ENCODE data around the gene SCRN2.

Gene SCRN2

DNA sequence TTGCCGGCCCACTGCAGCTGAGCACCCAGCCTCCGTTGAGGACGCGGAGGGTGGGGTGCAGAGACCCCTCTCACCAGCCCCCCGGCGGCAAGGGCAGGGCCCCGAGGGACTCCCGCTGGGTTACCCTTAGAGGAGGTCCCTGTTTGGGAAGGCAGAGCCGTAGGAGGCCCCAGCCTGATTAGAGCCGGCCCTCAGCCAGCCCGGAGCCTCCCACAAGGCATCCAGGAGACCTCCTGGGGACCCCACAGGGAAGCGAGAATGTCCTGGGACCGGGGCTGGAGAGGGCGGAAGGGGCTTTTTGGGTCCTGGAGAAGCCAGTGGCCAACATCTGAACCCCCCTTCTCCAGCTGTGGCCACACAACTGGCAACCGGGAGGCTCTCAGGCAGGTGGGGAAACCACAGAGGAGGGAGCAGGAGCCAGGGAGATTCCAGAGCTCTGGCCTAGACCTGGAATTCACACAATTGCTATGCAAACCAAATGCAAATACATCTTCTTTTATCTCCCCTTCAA, 31.6 kb upstream of the SCRN2 start:
- TF ChIP-seq GLIS3 (CRISPR knock-in tag; IDR thresholded peaks at IDR 0.05) (no peak), ZNF8 (CRISPR knock-in tag; IDR thresholded peaks at IDR 0.05) (no peak), ESRRG (CRISPR knock-in tag; IDR thresholded peaks at IDR 0.05) (no peak), PPARA (CRISPR knock-in tag; IDR thresholded peaks at IDR 0.05; ENCODE audit: borderline replicate concordance) (no peak), BACH2 (CRISPR knock-in tag; IDR thresholded peaks at IDR 0.05; ENCODE audit: borderline replicate concordance) (no peak), CSDC2 (CRISPR knock-in tag; IDR thresholded peaks at IDR 0.05) (no peak)
- TF ChIP-seq, protein P1, sequence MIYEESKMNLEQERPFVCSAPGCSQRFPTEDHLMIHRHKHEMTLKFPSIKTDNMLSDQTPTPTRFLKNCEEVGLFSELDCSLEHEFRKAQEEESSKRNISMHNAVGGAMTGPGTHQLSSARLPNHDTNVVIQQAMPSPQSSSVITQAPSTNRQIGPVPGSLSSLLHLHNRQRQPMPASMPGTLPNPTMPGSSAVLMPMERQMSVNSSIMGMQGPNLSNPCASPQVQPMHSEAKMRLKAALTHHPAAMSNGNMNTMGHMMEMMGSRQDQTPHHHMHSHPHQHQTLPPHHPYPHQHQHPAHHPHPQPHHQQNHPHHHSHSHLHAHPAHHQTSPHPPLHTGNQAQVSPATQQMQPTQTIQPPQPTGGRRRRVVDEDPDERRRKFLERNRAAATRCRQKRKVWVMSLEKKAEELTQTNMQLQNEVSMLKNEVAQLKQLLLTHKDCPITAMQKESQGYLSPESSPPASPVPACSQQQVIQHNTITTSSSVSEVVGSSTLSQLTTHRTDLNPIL (CRISPR knock-in tag; IDR thresholded peaks at IDR 0.05; ENCODE audit: low read depth) = no peak
- TF ChIP-seq, protein P2, sequence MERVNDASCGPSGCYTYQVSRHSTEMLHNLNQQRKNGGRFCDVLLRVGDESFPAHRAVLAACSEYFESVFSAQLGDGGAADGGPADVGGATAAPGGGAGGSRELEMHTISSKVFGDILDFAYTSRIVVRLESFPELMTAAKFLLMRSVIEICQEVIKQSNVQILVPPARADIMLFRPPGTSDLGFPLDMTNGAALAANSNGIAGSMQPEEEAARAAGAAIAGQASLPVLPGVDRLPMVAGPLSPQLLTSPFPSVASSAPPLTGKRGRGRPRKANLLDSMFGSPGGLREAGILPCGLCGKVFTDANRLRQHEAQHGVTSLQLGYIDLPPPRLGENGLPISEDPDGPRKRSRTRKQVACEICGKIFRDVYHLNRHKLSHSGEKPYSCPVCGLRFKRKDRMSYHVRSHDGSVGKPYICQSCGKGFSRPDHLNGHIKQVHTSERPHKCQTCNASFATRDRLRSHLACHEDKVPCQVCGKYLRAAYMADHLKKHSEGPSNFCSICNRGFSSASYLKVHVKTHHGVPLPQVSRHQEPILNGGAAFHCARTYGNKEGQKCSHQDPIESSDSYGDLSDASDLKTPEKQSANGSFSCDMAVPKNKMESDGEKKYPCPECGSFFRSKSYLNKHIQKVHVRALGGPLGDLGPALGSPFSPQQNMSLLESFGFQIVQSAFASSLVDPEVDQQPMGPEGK (CRISPR knock-in tag; IDR thresholded peaks at IDR 0.05; ENCODE audit: borderline replicate concordance) = no peak
- TF ChIP-seq, protein P3, sequence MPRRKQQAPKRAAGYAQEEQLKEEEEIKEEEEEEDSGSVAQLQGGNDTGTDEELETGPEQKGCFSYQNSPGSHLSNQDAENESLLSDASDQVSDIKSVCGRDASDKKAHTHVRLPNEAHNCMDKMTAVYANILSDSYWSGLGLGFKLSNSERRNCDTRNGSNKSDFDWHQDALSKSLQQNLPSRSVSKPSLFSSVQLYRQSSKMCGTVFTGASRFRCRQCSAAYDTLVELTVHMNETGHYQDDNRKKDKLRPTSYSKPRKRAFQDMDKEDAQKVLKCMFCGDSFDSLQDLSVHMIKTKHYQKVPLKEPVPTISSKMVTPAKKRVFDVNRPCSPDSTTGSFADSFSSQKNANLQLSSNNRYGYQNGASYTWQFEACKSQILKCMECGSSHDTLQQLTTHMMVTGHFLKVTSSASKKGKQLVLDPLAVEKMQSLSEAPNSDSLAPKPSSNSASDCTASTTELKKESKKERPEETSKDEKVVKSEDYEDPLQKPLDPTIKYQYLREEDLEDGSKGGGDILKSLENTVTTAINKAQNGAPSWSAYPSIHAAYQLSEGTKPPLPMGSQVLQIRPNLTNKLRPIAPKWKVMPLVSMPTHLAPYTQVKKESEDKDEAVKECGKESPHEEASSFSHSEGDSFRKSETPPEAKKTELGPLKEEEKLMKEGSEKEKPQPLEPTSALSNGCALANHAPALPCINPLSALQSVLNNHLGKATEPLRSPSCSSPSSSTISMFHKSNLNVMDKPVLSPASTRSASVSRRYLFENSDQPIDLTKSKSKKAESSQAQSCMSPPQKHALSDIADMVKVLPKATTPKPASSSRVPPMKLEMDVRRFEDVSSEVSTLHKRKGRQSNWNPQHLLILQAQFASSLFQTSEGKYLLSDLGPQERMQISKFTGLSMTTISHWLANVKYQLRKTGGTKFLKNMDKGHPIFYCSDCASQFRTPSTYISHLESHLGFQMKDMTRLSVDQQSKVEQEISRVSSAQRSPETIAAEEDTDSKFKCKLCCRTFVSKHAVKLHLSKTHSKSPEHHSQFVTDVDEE (CRISPR knock-in tag; IDR thresholded peaks at IDR 0.05) = no peak
- no peak for ATAC-seq

DNA sequence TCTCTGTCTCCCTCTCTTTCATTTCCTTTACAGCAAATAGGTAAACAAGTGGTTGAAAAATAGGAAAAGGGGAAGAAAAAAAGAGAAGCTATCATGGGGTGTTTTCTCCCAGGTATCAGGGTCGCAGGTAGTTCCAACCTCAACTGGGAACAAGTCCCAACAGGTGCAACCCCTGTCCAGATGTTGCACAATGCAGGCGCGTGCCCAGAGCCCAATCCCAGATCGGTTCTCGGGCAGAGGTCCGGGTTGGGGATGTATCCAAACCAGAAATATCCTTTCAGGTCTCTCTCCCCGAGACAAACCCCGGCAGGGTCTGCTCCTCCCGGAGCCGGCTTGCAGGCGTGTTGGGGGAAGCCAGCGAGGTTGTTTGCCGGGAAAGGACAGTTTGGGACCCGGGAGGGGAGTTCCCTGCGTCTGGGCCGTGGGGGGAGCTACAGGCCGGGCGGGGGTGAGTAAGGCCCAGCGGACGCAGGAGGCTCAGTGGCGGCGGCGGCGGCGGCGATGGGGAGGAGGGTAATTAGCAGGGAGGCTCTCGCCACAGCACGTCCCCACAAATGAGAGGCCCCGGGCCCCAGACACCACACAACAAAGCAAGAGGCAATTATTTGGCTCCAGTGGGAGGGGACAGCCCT, 31.1 kb upstream of the SCRN2 start:
- ATAC-seq = no peak
- TF ChIP-seq, protein P1 (CRISPR knock-in tag; IDR thresholded peaks at IDR 0.05; ENCODE audit: low read depth) = no peak
- TF ChIP-seq ZFP3 (CRISPR knock-in tag; IDR thresholded peaks at IDR 0.05) (no peak), CSDC2 (CRISPR knock-in tag; IDR thresholded peaks at IDR 0.05) (no peak), BACH2 (CRISPR knock-in tag; IDR thresholded peaks at IDR 0.05; ENCODE audit: borderline replicate concordance) (no peak), ARNTL (CRISPR knock-in tag; IDR thresholded peaks at IDR 0.05; ENCODE audit: borderline replicate concordance, low read depth) (no peak), ZFP30 (CRISPR knock-in tag; IDR thresholded peaks at IDR 0.05) (no peak), SNAI2 (CRISPR knock-in tag; IDR thresholded peaks at IDR 0.05) (no peak), ESRRG (CRISPR knock-in tag; IDR thresholded peaks at IDR 0.05) (no peak), ZNF70 (CRISPR knock-in tag; IDR thresholded peaks at IDR 0.05) (no peak)
- TF ChIP-seq, protein P2 (CRISPR knock-in tag; IDR thresholded peaks at IDR 0.05; ENCODE audit: borderline replicate concordance) = no peak
- TF ChIP-seq, protein P4, sequence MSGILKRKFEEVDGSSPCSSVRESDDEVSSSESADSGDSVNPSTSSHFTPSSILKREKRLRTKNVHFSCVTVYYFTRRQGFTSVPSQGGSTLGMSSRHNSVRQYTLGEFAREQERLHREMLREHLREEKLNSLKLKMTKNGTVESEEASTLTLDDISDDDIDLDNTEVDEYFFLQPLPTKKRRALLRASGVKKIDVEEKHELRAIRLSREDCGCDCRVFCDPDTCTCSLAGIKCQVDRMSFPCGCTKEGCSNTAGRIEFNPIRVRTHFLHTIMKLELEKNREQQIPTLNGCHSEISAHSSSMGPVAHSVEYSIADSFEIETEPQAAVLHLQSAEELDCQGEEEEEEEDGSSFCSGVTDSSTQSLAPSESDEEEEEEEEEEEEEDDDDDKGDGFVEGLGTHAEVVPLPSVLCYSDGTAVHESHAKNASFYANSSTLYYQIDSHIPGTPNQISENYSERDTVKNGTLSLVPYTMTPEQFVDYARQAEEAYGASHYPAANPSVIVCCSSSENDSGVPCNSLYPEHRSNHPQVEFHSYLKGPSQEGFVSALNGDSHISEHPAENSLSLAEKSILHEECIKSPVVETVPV (CRISPR knock-in tag; IDR thresholded peaks at IDR 0.05) = no peak
- TF ChIP-seq, protein P5, sequence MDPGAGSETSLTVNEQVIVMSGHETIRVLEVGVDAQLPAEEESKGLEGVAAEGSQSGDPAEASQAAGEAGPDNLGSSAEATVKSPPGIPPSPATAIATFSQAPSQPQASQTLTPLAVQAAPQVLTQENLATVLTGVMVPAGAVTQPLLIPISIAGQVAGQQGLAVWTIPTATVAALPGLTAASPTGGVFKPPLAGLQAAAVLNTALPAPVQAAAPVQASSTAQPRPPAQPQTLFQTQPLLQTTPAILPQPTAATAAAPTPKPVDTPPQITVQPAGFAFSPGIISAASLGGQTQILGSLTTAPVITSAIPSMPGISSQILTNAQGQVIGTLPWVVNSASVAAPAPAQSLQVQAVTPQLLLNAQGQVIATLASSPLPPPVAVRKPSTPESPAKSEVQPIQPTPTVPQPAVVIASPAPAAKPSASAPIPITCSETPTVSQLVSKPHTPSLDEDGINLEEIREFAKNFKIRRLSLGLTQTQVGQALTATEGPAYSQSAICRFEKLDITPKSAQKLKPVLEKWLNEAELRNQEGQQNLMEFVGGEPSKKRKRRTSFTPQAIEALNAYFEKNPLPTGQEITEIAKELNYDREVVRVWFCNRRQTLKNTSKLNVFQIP (CRISPR knock-in tag; IDR thresholded peaks at IDR 0.05; ENCODE audit: borderline replicate concordance, low read depth) = no peak
- TF ChIP-seq, protein P3 (CRISPR knock-in tag; IDR thresholded peaks at IDR 0.05) = no peak

Data from SK-N-SH treated with all-trans-retinoic acid at 6 μM for 48 hours (cell line).